ENCODE data around the gene NEU1. TPM values are rescaled to one million over a fixed set of nuclear protein-coding genes. Genes with fewer than 3 reads are reported as not detected.
"Not testable (repeated sequence)": the region's sequence is repeated elsewhere in the genome, so short reads cannot be mapped to it uniquely, and the experiment has no call there.

The NEU1 gene
- total RNA-seq, 2 experiments from 2014 or later, result 15.9 to 17.4 TPM

- ChIA-PET POLR2A (interaction anchor here (0.6 to 0.7 kb wide), 3 partner anchors 33 to 137 kb away, joined by 3 to 7 read pairs (median 4); no protein-coding TSS in a partner anchor), CTCF (interaction anchor here (0.6 to 2.6 kb wide), 8 partner anchors 9 to 167 kb away, joined by 3 to 15 read pairs (median 4); partner anchors contain the start of genes DDAH2, GPANK1, HSPA1A and HSPA1L)
Observed at GRCh38 chr6:31830886-31831335, 31.7 kb downstream of the NEU1 start.

GRCh38 chr6:31829633-31830283 lies 32.9 kb downstream of the NEU1 start:
- POLR2A ChIA-PET, result interaction anchor here (0.5 to 0.9 kb wide), 5 partner anchors 9 to 94 kb away, joined by 3 to 5 read pairs (median 4); no protein-coding TSS in a partner anchor
- CTCF ChIA-PET, result interaction anchor here (0.7 to 2.6 kb wide), 9 partner anchors 7 to 1698 kb away, joined by 3 to 15 read pairs (median 4); partner anchors contain the start of genes CLIC1, DDAH2, GPANK1 and LSM2

GRCh38 chr6:31827286-31828079 lies 35.1 kb downstream of the NEU1 start, which contains the start of gene HSPA1B:
Gene HSPA1B, plus strand, starts transcription at chr6:31827738. Its CDS starts 213 bp downstream, at chr6:31827951.
- ChIA-PET CTCF (interaction anchor here (0.9 to 2.1 kb wide), 9 partner anchors 10 to 124 kb away, joined by 3 to 8 read pairs (median 4); partner anchors contain the start of genes ABHD16A, DDAH2, HSPA1A and HSPA1L), POLR2A (interaction anchor here (0.6 to 2.6 kb wide), 14 partner anchors 13 to 330 kb away, joined by 3 to 12 read pairs (median 3); partner anchors contain the start of genes ABHD16A, BAG6, HSPA1A and HSPA1L)

GRCh38 chr6:31826793-31827285 lies 35.8 kb downstream of the NEU1 start:
- POLR2A ChIA-PET, result interaction anchor here (0.6 to 2.6 kb wide), 11 partner anchors 12 to 267 kb away, joined by 3 to 12 read pairs (median 3); partner anchors contain the start of genes ABHD16A, BAG6, HSPA1A and HSPA1L
- CTCF ChIA-PET, result interaction anchor here (0.9 to 2.1 kb wide), 7 partner anchors 9 to 97 kb away, joined by 3 to 8 read pairs (median 4); partner anchors contain the start of genes DDAH2, HSPA1A, HSPA1L and LSM2

- POLR2A ChIA-PET, result interaction anchor here (1.2 to 2.6 kb wide), 2 partner anchors 11 to 85 kb away, joined by 7 to 12 read pairs; partner anchors contain the start of genes HSPA1A, HSPA1L and MSH5
- CTCF ChIA-PET, result no interaction called here
Observed at GRCh38 chr6:31825553-31825952, 37.1 kb downstream of the NEU1 start.

- ChIA-PET CTCF (interaction anchor here (2.2 kb wide), 1 partner anchor 7 kb away, joined by 9 read pairs; no protein-coding TSS in a partner anchor), POLR2A (interaction anchor here (2.4 kb wide), 1 partner anchor 11 kb away, joined by 10 read pairs; no protein-coding TSS in a partner anchor)
Observed at GRCh38 chr6:31823592-31824196, 38.9 kb downstream of the NEU1 start.

- POLR2A ChIA-PET, result interaction anchor here (1.4 to 2.4 kb wide), 2 partner anchors 9 to 10 kb away, joined by 3 to 10 read pairs; no protein-coding TSS in a partner anchor
- CTCF ChIA-PET, result interaction anchor here (1.0 to 2.2 kb wide), 6 partner anchors 8 to 164 kb away, joined by 3 to 9 read pairs (median 4); partner anchors contain the start of gene LSM2
Observed at GRCh38 chr6:31822036-31822821, 40.4 kb downstream of the NEU1 start.

GRCh38 chr6:31821301-31822035 lies 41.2 kb downstream of the NEU1 start:
- ChIA-PET POLR2A (interaction anchor here (1.4 to 2.4 kb wide), 2 partner anchors 8 to 11 kb away, joined by 3 to 10 read pairs; no protein-coding TSS in a partner anchor), CTCF (interaction anchor here (1.8 to 2.2 kb wide), 3 partner anchors 9 to 10 kb away, joined by 4 to 9 read pairs (median 5); no protein-coding TSS in a partner anchor)

GRCh38 chr6:31820399-31820798 lies 42.2 kb downstream of the NEU1 start:
- CTCF ChIA-PET, result interaction anchor here (0.7 to 1.0 kb wide), 2 partner anchors 181 to 240 kb away, joined by 3 to 5 read pairs; no protein-coding TSS in a partner anchor
- POLR2A ChIA-PET, result not testable (repeated sequence)

GRCh38 chr6:31819871-31820299 lies 42.7 kb downstream of the NEU1 start:
- ChIA-PET CTCF (interaction anchor here (0.7 to 1.0 kb wide), 3 partner anchors 95 to 240 kb away, joined by 3 to 5 read pairs (median 3); no protein-coding TSS in a partner anchor), POLR2A (no interaction called here)

- CTCF ChIA-PET, result interaction anchor here (1.0 to 1.7 kb wide), 2 partner anchors 10 to 20 kb away, joined by 3 to 6 read pairs; partner anchors contain the start of gene HSPA1B
- POLR2A ChIA-PET, result interaction anchor here (0.6 to 1.4 kb wide), 4 partner anchors 9 to 166 kb away, joined by 3 to 4 read pairs (median 4); partner anchors contain the start of genes BAG6 and LSM2
Observed at GRCh38 chr6:31817929-31818511, 44.6 kb downstream of the NEU1 start.

- POLR2A ChIA-PET, result interaction anchor here (0.6 to 1.4 kb wide), 3 partner anchors 9 to 165 kb away, joined by 3 to 4 read pairs (median 3); partner anchors contain the start of genes BAG6 and LSM2
- CTCF ChIA-PET, result interaction anchor here (1.0 to 1.7 kb wide), 2 partner anchors 10 to 20 kb away, joined by 3 to 6 read pairs; partner anchors contain the start of gene HSPA1B
Observed at GRCh38 chr6:31817133-31817928, 45.3 kb downstream of the NEU1 start.

- CTCF ChIA-PET, result interaction anchor here (0.7 to 1.9 kb wide), 4 partner anchors 10 to 19 kb away, joined by 3 to 7 read pairs (median 4); partner anchors contain the start of genes HSPA1B and VARS1
- POLR2A ChIA-PET, result interaction anchor here (0.5 to 2.6 kb wide), 7 partner anchors 8 to 274 kb away, joined by 3 to 12 read pairs (median 4); partner anchors contain the start of genes DDAH2, HSPA1B and LSM2
Observed at GRCh38 chr6:31815025-31815838, 47.4 kb downstream of the NEU1 start, which contains the start of the genes HSPA1A and HSPA1L. Gene HSPA1A, plus strand, starts transcription at chr6:31815543. Its CDS starts 214 bp downstream, at chr6:31815757. Gene HSPA1L, minus strand, starts transcription at chr6:31815283. Its CDS starts 3,311 bp downstream, at chr6:31811972.

- POLR2A ChIA-PET, result interaction anchor here (1.0 to 2.6 kb wide), 6 partner anchors 8 to 273 kb away, joined by 3 to 12 read pairs (median 4); partner anchors contain the start of genes DDAH2, HSPA1B and LSM2
- CTCF ChIA-PET, result interaction anchor here (1.6 to 2.1 kb wide), 3 partner anchors 9 to 19 kb away, joined by 4 to 8 read pairs (median 7); partner anchors contain the start of genes HSPA1B and VARS1
Observed at GRCh38 chr6:31814677-31815024, 48.0 kb downstream of the NEU1 start.
